NT2/D1 (cell line): Measurements from ENCODE around the gene TRIM71.
"Not testable (repeated sequence)": the region's sequence is repeated elsewhere in the genome, so short reads cannot be mapped to it uniquely, and the experiment has no call there.

Experiments used
- DNase-seq: peaks from one replicate; pipeline ENCODE4 v3.0.0-alpha.2; 2011; ENCODE audit warnings: low read depth, low spot score
- H3K27me3 ChIP-seq: 2 replicates; pipeline ENCODE4 v1.6.0; 2011; ENCODE audit warnings: mild to moderate bottlenecking; ENCODE audit not compliant: insufficient read length, insufficient read depth
- H3K36me3 ChIP-seq: 2 replicates; pipeline ENCODE4 v1.6.1; 2011; ENCODE audit warnings: mild to moderate bottlenecking, low read length, mixed read lengths; ENCODE audit not compliant: insufficient read depth, insufficient read length
- H3K4me1 ChIP-seq: 2 replicates; pipeline ENCODE4 v1.5.1; 2011; ENCODE audit not compliant: insufficient read depth, insufficient read length
- H3K4me3 ChIP-seq: 2 replicates; pipeline ENCODE4 v1.5.1; 2011; ENCODE audit warnings: low read depth; ENCODE audit not compliant: insufficient read length
- H3K9ac ChIP-seq: 2 replicates; pipeline ENCODE4 v1.6.0; 2011; ENCODE audit warnings: low read depth; ENCODE audit not compliant: insufficient read length
- H3K9me3 ChIP-seq: 2 replicates; pipeline ENCODE4 v1.5.1; 2011; ENCODE audit warnings: mild to moderate bottlenecking, low read length; ENCODE audit not compliant: insufficient read depth
- SUZ12 ChIP-seq: IDR thresholded peaks from 2 replicates; pipeline ENCODE4 v1.6.1; 2011; ENCODE audit not compliant: insufficient read length, insufficient read depth; ENCODE audit errors: extremely low read depth
- YY1 ChIP-seq: IDR thresholded peaks from 2 replicates; pipeline ENCODE4 v1.6.1; 2011; ENCODE audit not compliant: insufficient read length, insufficient read depth
- ZNF274 ChIP-seq: IDR thresholded peaks from 2 replicates; pipeline ENCODE4 v1.6.1; 2011; ENCODE audit warnings: mild to moderate bottlenecking, low read depth, low read length

Gene TRIM71

GRCh38 chr3:32843510-32844321 is 25.9 kb downstream of the TRIM71 start:
- Histone ChIP-seq H3K4me3 (no peak overlapping the region), H3K27me3 (no peaks in the 10 kb centered on the region), H3K9ac (peak overlapping the region; percentile 54), H3K4me1 (peaks cover 20% of the 10 kb centered on the region), H3K36me3 (peaks cover 2% of the 10 kb centered on the region), H3K9me3 (no peaks in the 10 kb centered on the region)
- DNase-seq: peak; percentile 92
- TF ChIP-seq YY1 (no peak), ZNF274 (no peak), SUZ12 (no peak)

GRCh38 chr3:32844322-32844654 is 26.5 kb downstream of the TRIM71 start:
- DNase-seq: no peak
- Histone ChIP-seq H3K4me1 (peaks cover 16% of the 10 kb centered on the region), H3K27me3 (no peaks in the 10 kb centered on the region), H3K4me3 (peak overlapping the region; percentile 0), H3K9ac (peak overlapping the region; percentile 65), H3K9me3 (no peaks in the 10 kb centered on the region), H3K36me3 (peaks cover 2% of the 10 kb centered on the region)
- TF ChIP-seq YY1 (no peak), SUZ12 (no peak), ZNF274 (no peak)

- peaks cover 2% of the 10 kb centered on the region for H3K36me3 ChIP-seq
- peaks cover 16% of the 10 kb centered on the region for H3K4me1 ChIP-seq
- no peak for DNase-seq
- H3K9ac ChIP-seq: peak overlapping the region; percentile 65
- H3K4me3 ChIP-seq: no peak overlapping the region
- H3K27me3 ChIP-seq: no peaks in the 10 kb centered on the region
- H3K9me3 ChIP-seq: no peaks in the 10 kb centered on the region
- TF ChIP-seq YY1 (no peak), SUZ12 (no peak), ZNF274 (no peak)
These were observed 27.1 kb downstream of the TRIM71 start for GRCh38 chr3:32844914-32845313.

GRCh38 chr3:32845546-32845945 is 27.7 kb downstream of the TRIM71 start:
- H3K27me3 ChIP-seq, H3K9me3 ChIP-seq, DNase-seq, H3K4me3 ChIP-seq, H3K36me3 ChIP-seq: not testable (repeated sequence)
- Histone ChIP-seq H3K4me1 (peaks cover 16% of the 10 kb centered on the region), H3K9ac (peak overlapping the region; percentile 65)

GRCh38 chr3:32847045-32847444 is 29.2 kb downstream of the TRIM71 start:
- H3K27me3 ChIP-seq, H3K4me3 ChIP-seq, H3K9me3 ChIP-seq, H3K36me3 ChIP-seq, H3K9ac ChIP-seq, DNase-seq: not testable (repeated sequence)
- H3K4me1 ChIP-seq: peaks cover 13% of the 10 kb centered on the region

GRCh38 chr3:32847528-32847927 is 29.7 kb downstream of the TRIM71 start:
- no peak overlapping the region for H3K4me3 ChIP-seq
- no peak for DNase-seq
- peaks cover 2% of the 10 kb centered on the region for H3K36me3 ChIP-seq
- no peaks in the 10 kb centered on the region for H3K9me3 ChIP-seq
- no peaks in the 10 kb centered on the region for H3K27me3 ChIP-seq
- no peak overlapping the region for H3K9ac ChIP-seq
- TF ChIP-seq YY1 (no peak), SUZ12 (no peak), ZNF274 (no peak)
- H3K4me1 ChIP-seq: peaks cover 11% of the 10 kb centered on the region

- peaks cover 6% of the 10 kb centered on the region for H3K4me1 ChIP-seq
- no peak for TF ChIP-seq YY1
- TF ChIP-seq SUZ12: no peak
- no peak for TF ChIP-seq ZNF274
- no peaks in the 10 kb centered on the region for H3K9me3 ChIP-seq
- H3K36me3 ChIP-seq: peaks cover 2% of the 10 kb centered on the region
- no peak overlapping the region for H3K9ac ChIP-seq
- H3K27me3 ChIP-seq: no peaks in the 10 kb centered on the region
- DNase-seq: no peak
- no peak overlapping the region for H3K4me3 ChIP-seq
These were observed 30.4 kb downstream of the TRIM71 start for GRCh38 chr3:32848215-32848614.
